ENCODE measurements around the gene SPSB3. TPM values are rescaled to one million over a fixed set of nuclear protein-coding genes. Genes with fewer than 3 reads are reported as not detected.

SPSB3 gene
- total and polyA plus RNA-seq, 2 donors (not counting 1 experiment from before 2014, with no cell fraction given): 9.6 to 32.7 TPM

GRCh38 chr16:1787056-1787321 lies 4.6 kb upstream of the SPSB3 start:
- Histone ChIP-seq H3K4me1 (ENCODE audit: control insufficient read depth, extremely low read depth, insufficient read depth, low read length) (peaks cover 2% of the 10 kb centered on the region), H3K27me3 (ENCODE audit: control insufficient read depth, insufficient read depth, low read length) (no peaks in the 10 kb centered on the region), H4K20me1 (ENCODE audit: control insufficient read depth, extremely low read depth, insufficient read depth, low read length) (no peaks in the 10 kb centered on the region), H2AFZ (ENCODE audit: low read length) (no peak overlapping the region), H3K36me3 (ENCODE audit: control insufficient read depth, insufficient read depth, low read length) (peaks cover 20% of the 10 kb centered on the region), H3K9me3 (ENCODE audit: control insufficient read depth, insufficient read depth, low read depth, low read length) (no peaks in the 10 kb centered on the region), H3K27ac (ENCODE audit: insufficient read depth, low read length) (no peak overlapping the region), H3K9ac (ENCODE audit: insufficient read depth, low read length) (no peak overlapping the region), H3K79me2 (ENCODE audit: control insufficient read depth, insufficient read depth, low read length) (peaks cover 29% of the 10 kb centered on the region), H3K4me3 (replicated peaks in 1 of 4; ENCODE audit: control extremely low read depth in 1 of 4, insufficient read depth in 1 of 4, low read depth in 3 of 4, low read length in 4 of 4) (no peak overlapping the region), H3K4me2 (ENCODE audit: extremely low read depth, insufficient read depth, low read length) (no peak overlapping the region)
- TF ChIP-seq CTCF (conservative IDR thresholded peaks at IDR 0.05 in 1 of 2, IDR thresholded peaks at IDR 0.05 in 1 of 2; ENCODE audit: low read depth in 1 of 2, low read length in 2 of 2) (no peak), EZH2 (IDR thresholded peaks at IDR 0.05; ENCODE audit: low read length, missing control alignments) (no peak)
- DNase-seq (ENCODE audit: low read depth in 2 of 2): no peak

- TF ChIP-seq EZH2 (IDR thresholded peaks at IDR 0.05; ENCODE audit: low read length, missing control alignments): no peak
- TF ChIP-seq CTCF (conservative IDR thresholded peaks at IDR 0.05 in 1 of 2, IDR thresholded peaks at IDR 0.05 in 1 of 2; ENCODE audit: low read depth in 1 of 2, low read length in 2 of 2): no peak
- peaks cover 29% of the 10 kb centered on the region for H3K79me2 ChIP-seq (ENCODE audit: control insufficient read depth, insufficient read depth, low read length)
Observed at GRCh38 chr16:1786242-1787055, 4.1 kb upstream of the SPSB3 start.

GRCh38 chr16:1785846-1786170 lies 3.4 kb upstream of the SPSB3 start:
- Histone ChIP-seq H3K4me3 (replicated peaks in 1 of 4; ENCODE audit: control extremely low read depth in 1 of 4, insufficient read depth in 1 of 4, low read depth in 3 of 4, low read length in 4 of 4) (no peak overlapping the region), H2AFZ (ENCODE audit: low read length) (no peak overlapping the region), H3K79me2 (ENCODE audit: control insufficient read depth, insufficient read depth, low read length) (peaks cover 31% of the 10 kb centered on the region), H3K9me3 (ENCODE audit: control insufficient read depth, insufficient read depth, low read depth, low read length) (no peaks in the 10 kb centered on the region), H3K27me3 (ENCODE audit: control insufficient read depth, insufficient read depth, low read length) (no peaks in the 10 kb centered on the region), H4K20me1 (ENCODE audit: control insufficient read depth, extremely low read depth, insufficient read depth, low read length) (no peaks in the 10 kb centered on the region), H3K27ac (ENCODE audit: insufficient read depth, low read length) (no peak overlapping the region), H3K4me1 (ENCODE audit: control insufficient read depth, extremely low read depth, insufficient read depth, low read length) (peaks cover 2% of the 10 kb centered on the region), H3K9ac (ENCODE audit: insufficient read depth, low read length) (no peak overlapping the region), H3K4me2 (ENCODE audit: extremely low read depth, insufficient read depth, low read length) (no peak overlapping the region), H3K36me3 (ENCODE audit: control insufficient read depth, insufficient read depth, low read length) (peaks cover 17% of the 10 kb centered on the region)
- no peak for TF ChIP-seq CTCF (conservative IDR thresholded peaks at IDR 0.05 in 1 of 2, IDR thresholded peaks at IDR 0.05 in 1 of 2; ENCODE audit: low read depth in 1 of 2, low read length in 2 of 2)
- TF ChIP-seq EZH2 (IDR thresholded peaks at IDR 0.05; ENCODE audit: low read length, missing control alignments): no peak
- no peak for DNase-seq (ENCODE audit: low read depth in 2 of 2)

More at GRCh38 chr16:1786242-1787055, 4.1 kb upstream of the SPSB3 start:
- no peak overlapping the region for H3K4me3 ChIP-seq (replicated peaks in 1 of 4; ENCODE audit: control extremely low read depth in 1 of 4, insufficient read depth in 1 of 4, low read depth in 3 of 4, low read length in 4 of 4)
- no peak overlapping the region for H3K4me2 ChIP-seq (ENCODE audit: extremely low read depth, insufficient read depth, low read length)
- H4K20me1 ChIP-seq (ENCODE audit: control insufficient read depth, extremely low read depth, insufficient read depth, low read length): no peaks in the 10 kb centered on the region
- DNase-seq (ENCODE audit: low read depth in 2 of 2): no peak
- no peak overlapping the region for H2AFZ ChIP-seq (ENCODE audit: low read length)
- H3K4me1 ChIP-seq (ENCODE audit: control insufficient read depth, extremely low read depth, insufficient read depth, low read length): peaks cover 2% of the 10 kb centered on the region
- no peak overlapping the region for H3K27ac ChIP-seq (ENCODE audit: insufficient read depth, low read length)
- H3K27me3 ChIP-seq (ENCODE audit: control insufficient read depth, insufficient read depth, low read length): no peaks in the 10 kb centered on the region
- no peaks in the 10 kb centered on the region for H3K9me3 ChIP-seq (ENCODE audit: control insufficient read depth, insufficient read depth, low read depth, low read length)
- peaks cover 20% of the 10 kb centered on the region for H3K36me3 ChIP-seq (ENCODE audit: control insufficient read depth, insufficient read depth, low read length)
- H3K9ac ChIP-seq (ENCODE audit: insufficient read depth, low read length): no peak overlapping the region

Data from fibroblast of lung (primary cell).